Hepatocyte (in vitro differentiated cells): ENCODE results near the gene EEF1G. TPM values are rescaled to one million over a fixed set of nuclear protein-coding genes. Genes with fewer than 3 reads are reported as not detected.

Experiments
- DNase-seq: peaks from one replicate; pipeline ENCODE4 v3.0.0-alpha.2; 2016; ENCODE audit warnings: low spot score
- H2AFZ ChIP-seq: fragments of 200-600 bp; sonication (generic); 2 replicates; pipeline ENCODE4 v1.6.0; 2016; ENCODE audit warnings: antibody characterized with exemption, mild to moderate bottlenecking
- H3K27ac ChIP-seq: fragments of 200-600 bp; sonication (generic); 2 replicates; pipeline ENCODE4 v1.5.1; 2016; ENCODE audit warnings: mild to moderate bottlenecking
- H3K27me3 ChIP-seq: fragments of 200-600 bp; sonication (generic); 2 replicates; pipeline ENCODE4 v1.6.1; 2016
- H3K36me3 ChIP-seq: fragments of 200-600 bp; sonication (generic); replicated peaks from 2 replicates; pipeline ENCODE4 v1.5.1; 2016; ENCODE audit warnings: low read depth; ENCODE audit not compliant: insufficient read depth
- H3K4me1 ChIP-seq: fragments of 200-600 bp; sonication (generic); 2 replicates; pipeline ENCODE4 v1.5.1; 2016; ENCODE audit warnings: mild to moderate bottlenecking, moderate library complexity; ENCODE audit not compliant: insufficient read depth
- H3K4me2 ChIP-seq: fragments of 200-600 bp; sonication (generic); 2 replicates; pipeline ENCODE4 v1.6.0; 2016
- H3K4me3 ChIP-seq: fragments of 200-600 bp; sonication (generic); 2 replicates; pipeline ENCODE4 v1.5.1; 2016; ENCODE audit warnings: mild to moderate bottlenecking
- H3K79me2 ChIP-seq: fragments of 200-600 bp; sonication (generic); 2 replicates; pipeline ENCODE4 v1.6.0; 2017; ENCODE audit warnings: mild to moderate bottlenecking
- H3K9me2 ChIP-seq: fragments of 200-600 bp; sonication (generic); replicated peaks from 2 replicates; pipeline ENCODE4 v1.6.0; 2017; ENCODE audit warnings: mild to moderate bottlenecking; ENCODE audit not compliant: insufficient read depth
- H3K9me3 ChIP-seq: fragments of 200-600 bp; sonication (generic); 2 replicates; pipeline ENCODE4 v1.5.1; 2016; ENCODE audit warnings: low read depth, mild to moderate bottlenecking
- H4K20me1 ChIP-seq: fragments of 200-600 bp; sonication (generic); 2 replicates; pipeline ENCODE4 v1.6.0; 2016; ENCODE audit warnings: mild to moderate bottlenecking; ENCODE audit not compliant: insufficient read depth, poor library complexity, severe bottlenecking
- CTCF ChIP-seq: fragments of 200-600 bp; sonication (generic); IDR thresholded peaks from 2 replicates; pipeline ENCODE4 v1.5.1; 2016; ENCODE audit warnings: antibody characterized with exemption, mild to moderate bottlenecking; ENCODE audit not compliant: poor library complexity
- EZH2 ChIP-seq: fragments of 200-600 bp; sonication (generic); IDR thresholded peaks from 2 replicates; pipeline ENCODE4 v1.6.1; 2016; ENCODE audit warnings: antibody characterized with exemption, mild to moderate bottlenecking, borderline replicate concordance
- EZH2phosphoT487 ChIP-seq: fragments of 200-600 bp; sonication (generic); IDR thresholded peaks from one replicate; pipeline ENCODE4 v1.6.1; 2018; ENCODE audit warnings: antibody characterized with exemption, mild to moderate bottlenecking, low read depth, moderate library complexity; ENCODE audit not compliant: unreplicated experiment, severe bottlenecking
- WGBS: methylation state at CpG from one replicate; pipeline ENCODE4 v1.1.6; 2016; ENCODE audit warnings: low lambda C conversion rate; ENCODE audit errors: missing lambda C conversion rate; 5-methylcytosine and 5-hydroxymethylcytosine counted together
- polyA plus RNA-seq: library from polyadenylated mRNA; unstranded; fragments of >200 nt; fragmentation: Nextera tagmentation; extraction: Ambion mirVana; gene quantifications from 2 replicates; pipeline ENCODE4 v1.2.1, GENCODE V29; 2016
- total RNA-seq: library from RNA; depleted of rRNA; stranded (reverse); fragments of >200 nt; gene quantifications from 2 replicates; pipeline ENCODE4 v1.2.3, GENCODE V29; 2014

Gene EEF1G
- total and polyA plus RNA-seq, 2 experiments from 2014 or later, result 526 to 1,634 TPM

GRCh38 chr11:62532096-62532495 is 41.6 kb downstream of the EEF1G start:
- Histone ChIP-seq H4K20me1 (peaks cover 37% of the 10 kb centered on the region), H2AFZ (no peak overlapping the region), H3K9me2 (no peaks in the 10 kb centered on the region), H3K4me1 (no peaks in the 10 kb centered on the region), H3K9me3 (no peaks in the 10 kb centered on the region), H3K27ac (no peak overlapping the region), H3K4me2 (no peak overlapping the region), H3K36me3 (peaks cover 3% of the 10 kb centered on the region), H3K4me3 (no peak overlapping the region), H3K27me3 (no peaks in the 10 kb centered on the region), H3K79me2 (peaks cover 81% of the 10 kb centered on the region)
- no peak for TF ChIP-seq EZH2phosphoT487
- TF ChIP-seq EZH2, result no peak
- no peak for TF ChIP-seq CTCF
- WGBS, result 91% methylated on average over 2 of the region's 2 CpGs
- no peak for DNase-seq

GRCh38 chr11:62516736-62517371 is 56.8 kb downstream of the EEF1G start:
- H4K20me1 ChIP-seq, result peaks cover 8% of the 10 kb centered on the region
- no peaks in the 10 kb centered on the region for H3K9me3 ChIP-seq
- DNase-seq, result no peak
- TF ChIP-seq EZH2 (no peak), EZH2phosphoT487 (no peak), CTCF (no peak)
- H3K27me3 ChIP-seq, result no peaks in the 10 kb centered on the region
- H3K79me2 ChIP-seq, result peaks cover 3% of the 10 kb centered on the region
- H3K27ac ChIP-seq, result no peak overlapping the region
- H3K4me1 ChIP-seq, result no peaks in the 10 kb centered on the region
- H3K4me2 ChIP-seq, result no peak overlapping the region
- H3K36me3 ChIP-seq, result no peaks in the 10 kb centered on the region
- WGBS, result 91% methylated on average over 14 of the region's 14 CpGs
- H3K4me3 ChIP-seq, result no peak overlapping the region
- no peaks in the 10 kb centered on the region for H3K9me2 ChIP-seq
- H2AFZ ChIP-seq, result no peak overlapping the region

GRCh38 chr11:62514151-62514550 is 59.5 kb downstream of the EEF1G start:
- Histone ChIP-seq H3K9me2 (no peaks in the 10 kb centered on the region), H3K9me3 (no peaks in the 10 kb centered on the region), H3K4me2 (no peak overlapping the region), H2AFZ (no peak overlapping the region), H3K27me3 (no peaks in the 10 kb centered on the region), H3K36me3 (no peaks in the 10 kb centered on the region), H4K20me1 (peaks cover 8% of the 10 kb centered on the region), H3K27ac (no peak overlapping the region), H3K79me2 (no peaks in the 10 kb centered on the region), H3K4me3 (no peak overlapping the region), H3K4me1 (peaks cover under 1% of the 10 kb centered on the region)
- no peak for DNase-seq
- TF ChIP-seq CTCF (no peak), EZH2phosphoT487 (no peak), EZH2 (no peak)
- WGBS, result 88% methylated on average over 7 of the region's 7 CpGs
